Measurements from ENCODE around the gene ANKFN1.

The ANKFN1 gene

DNA sequence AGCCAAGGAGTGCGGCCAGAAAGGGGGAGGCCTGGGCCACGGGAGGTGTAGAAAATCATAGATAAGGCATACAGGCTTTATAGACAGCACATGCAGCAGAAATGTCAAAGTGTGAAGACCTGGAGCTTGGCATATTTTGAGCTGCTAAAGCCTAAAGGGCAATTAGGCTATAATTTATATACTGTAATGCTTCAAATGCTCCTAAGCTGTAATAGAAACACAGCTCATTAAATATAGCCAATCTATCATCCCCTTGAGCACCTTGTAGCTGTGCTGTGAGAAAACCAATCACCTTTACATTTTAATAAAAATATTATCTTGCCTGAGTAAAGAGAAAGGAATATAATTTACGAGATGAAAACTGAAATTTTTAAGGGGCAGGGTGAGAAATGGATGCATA is 342.3 kb downstream of the ANKFN1 start:
- Mint-ChIP-seq H3K36me3 (ENCODE audit: low read depth) (no peaks in the 10 kb centered on the region), H3K4me3 (no peak overlapping the region), H3K27me3 (ENCODE audit: low read depth) (peaks cover 13% of the 10 kb centered on the region), H3K4me1 (ENCODE audit: low read depth) (no peaks in the 10 kb centered on the region), H3K27ac (no peak overlapping the region), H3K9me3 (no peaks in the 10 kb centered on the region)
- DNase-seq (ENCODE audit: low spot score) = no peak

GRCh38 chr17:56497132-56497531 is 343.9 kb downstream of the ANKFN1 start:
- Mint-ChIP-seq H3K4me1 (ENCODE audit: low read depth) (no peaks in the 10 kb centered on the region), H3K4me3 (no peak overlapping the region), H3K9me3 (no peaks in the 10 kb centered on the region), H3K36me3 (ENCODE audit: low read depth) (no peaks in the 10 kb centered on the region), H3K27me3 (ENCODE audit: low read depth) (peaks cover 24% of the 10 kb centered on the region), H3K27ac (no peak overlapping the region)
- DNase-seq (ENCODE audit: low spot score) = no peak

GRCh38 chr17:56499799-56500388 is 346.6 kb downstream of the ANKFN1 start:
- no peaks in the 10 kb centered on the region for H3K36me3 Mint-ChIP-seq (ENCODE audit: low read depth)
- DNase-seq (ENCODE audit: low spot score) = no peak

GRCh38 chr17:56502120-56502654 is 348.9 kb downstream of the ANKFN1 start:
- Mint-ChIP-seq H3K4me1 (ENCODE audit: low read depth) (no peaks in the 10 kb centered on the region), H3K27me3 (ENCODE audit: low read depth) (peaks cover 18% of the 10 kb centered on the region), H3K4me3 (no peak overlapping the region), H3K36me3 (ENCODE audit: low read depth) (no peaks in the 10 kb centered on the region), H3K9me3 (no peaks in the 10 kb centered on the region), H3K27ac (no peak overlapping the region)
- no peak for DNase-seq (ENCODE audit: low spot score)

More at GRCh38 chr17:56499799-56500388, 346.6 kb downstream of the ANKFN1 start:
- no peak overlapping the region for H3K27ac Mint-ChIP-seq
- no peaks in the 10 kb centered on the region for H3K4me1 Mint-ChIP-seq (ENCODE audit: low read depth)
- peaks cover 20% of the 10 kb centered on the region for H3K27me3 Mint-ChIP-seq (ENCODE audit: low read depth)
- no peak overlapping the region for H3K4me3 Mint-ChIP-seq
- H3K9me3 Mint-ChIP-seq = no peaks in the 10 kb centered on the region

- H3K9me3 Mint-ChIP-seq = no peaks in the 10 kb centered on the region
- H3K36me3 Mint-ChIP-seq (ENCODE audit: low read depth) = no peaks in the 10 kb centered on the region
- H3K27me3 Mint-ChIP-seq (ENCODE audit: low read depth) = peaks cover 16% of the 10 kb centered on the region
- no peak overlapping the region for H3K27ac Mint-ChIP-seq
- no peak overlapping the region for H3K4me3 Mint-ChIP-seq
- DNase-seq (ENCODE audit: low spot score) = no peak
- no peaks in the 10 kb centered on the region for H3K4me1 Mint-ChIP-seq (ENCODE audit: low read depth)
These were observed 352.0 kb downstream of the ANKFN1 start for GRCh38 chr17:56505154-56505756.

GRCh38 chr17:56506349-56506748 is 353.1 kb downstream of the ANKFN1 start:
- Mint-ChIP-seq H3K27me3 (ENCODE audit: low read depth) (peaks cover 9% of the 10 kb centered on the region), H3K9me3 (no peaks in the 10 kb centered on the region), H3K4me1 (ENCODE audit: low read depth) (no peaks in the 10 kb centered on the region), H3K4me3 (no peak overlapping the region), H3K27ac (no peak overlapping the region), H3K36me3 (ENCODE audit: low read depth) (no peaks in the 10 kb centered on the region)
- no peak for DNase-seq (ENCODE audit: low spot score)

GRCh38 chr17:56510554-56511342 is 357.5 kb downstream of the ANKFN1 start:
- Mint-ChIP-seq H3K9me3 (no peaks in the 10 kb centered on the region), H3K27me3 (ENCODE audit: low read depth) (peaks cover 6% of the 10 kb centered on the region), H3K4me1 (ENCODE audit: low read depth) (no peaks in the 10 kb centered on the region), H3K27ac (no peak overlapping the region), H3K36me3 (ENCODE audit: low read depth) (no peaks in the 10 kb centered on the region), H3K4me3 (no peak overlapping the region)
- no peak for DNase-seq (ENCODE audit: low spot score)

DNA sequence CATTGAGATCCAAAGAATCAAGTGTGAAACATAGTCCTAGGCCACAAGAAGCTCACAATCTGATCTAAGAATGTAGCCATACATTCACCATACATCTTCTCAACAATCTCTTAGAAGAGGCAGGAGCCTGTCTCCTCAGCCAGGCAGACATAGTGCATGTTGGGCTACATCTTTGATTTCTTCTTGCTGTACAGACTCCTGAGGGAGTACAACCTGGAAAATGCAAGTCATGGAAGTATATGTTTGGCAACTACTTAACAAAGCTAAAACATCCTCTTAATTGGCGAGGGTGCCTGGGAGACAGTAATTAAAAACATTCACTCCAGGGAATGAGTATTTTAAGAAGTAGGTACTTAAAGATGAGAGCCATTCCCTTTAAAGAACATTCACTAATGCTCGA is 361.0 kb downstream of the ANKFN1 start:
- H3K36me3 Mint-ChIP-seq (ENCODE audit: low read depth) = no peaks in the 10 kb centered on the region
- DNase-seq (ENCODE audit: low spot score) = no peak
- no peaks in the 10 kb centered on the region for H3K4me1 Mint-ChIP-seq (ENCODE audit: low read depth)
- no peaks in the 10 kb centered on the region for H3K9me3 Mint-ChIP-seq
- no peak overlapping the region for H3K27ac Mint-ChIP-seq
- H3K4me3 Mint-ChIP-seq = no peak overlapping the region
- H3K27me3 Mint-ChIP-seq (ENCODE audit: low read depth) = peaks cover 11% of the 10 kb centered on the region

DNA sequence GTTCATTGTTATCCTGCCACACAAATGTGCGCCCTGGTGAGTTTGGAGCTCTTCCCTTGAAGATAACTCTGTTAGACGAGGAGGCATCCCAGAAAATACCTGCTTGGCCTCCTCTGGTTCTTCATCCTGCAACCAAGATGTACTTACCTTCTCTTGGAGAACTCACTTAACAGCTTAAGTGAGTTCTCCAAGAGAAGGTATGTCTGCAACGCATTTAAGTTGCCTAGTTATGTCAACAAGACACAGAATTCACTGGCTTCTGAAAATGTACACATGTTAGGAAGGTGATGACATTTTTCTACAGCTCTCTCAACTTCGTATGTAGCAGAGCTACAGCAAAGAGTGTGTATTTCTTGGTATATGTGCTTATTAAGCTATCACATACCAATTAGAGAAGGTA is 361.6 kb downstream of the ANKFN1 start:
- no peaks in the 10 kb centered on the region for H3K36me3 Mint-ChIP-seq (ENCODE audit: low read depth)
- H3K4me3 Mint-ChIP-seq = no peak overlapping the region
- no peaks in the 10 kb centered on the region for H3K9me3 Mint-ChIP-seq
- no peak overlapping the region for H3K27ac Mint-ChIP-seq
- peaks cover 11% of the 10 kb centered on the region for H3K27me3 Mint-ChIP-seq (ENCODE audit: low read depth)
- no peaks in the 10 kb centered on the region for H3K4me1 Mint-ChIP-seq (ENCODE audit: low read depth)
- no peak for DNase-seq (ENCODE audit: low spot score)

- Mint-ChIP-seq H3K27ac (no peak overlapping the region), H3K4me3 (no peak overlapping the region), H3K27me3 (ENCODE audit: low read depth) (peaks cover 5% of the 10 kb centered on the region), H3K9me3 (no peaks in the 10 kb centered on the region), H3K4me1 (ENCODE audit: low read depth) (no peaks in the 10 kb centered on the region), H3K36me3 (ENCODE audit: low read depth) (no peaks in the 10 kb centered on the region)
- DNase-seq (ENCODE audit: low spot score) = no peak
These were observed 368.3 kb downstream of the ANKFN1 start for GRCh38 chr17:56521414-56522141.

GRCh38 chr17:56523042-56523441 is 369.8 kb downstream of the ANKFN1 start:
- Mint-ChIP-seq H3K27me3 (ENCODE audit: low read depth) (peaks cover 5% of the 10 kb centered on the region), H3K4me3 (no peak overlapping the region), H3K4me1 (ENCODE audit: low read depth) (no peaks in the 10 kb centered on the region), H3K9me3 (no peaks in the 10 kb centered on the region), H3K27ac (no peak overlapping the region), H3K36me3 (ENCODE audit: low read depth) (no peaks in the 10 kb centered on the region)
- no peak for DNase-seq (ENCODE audit: low spot score)

DNA sequence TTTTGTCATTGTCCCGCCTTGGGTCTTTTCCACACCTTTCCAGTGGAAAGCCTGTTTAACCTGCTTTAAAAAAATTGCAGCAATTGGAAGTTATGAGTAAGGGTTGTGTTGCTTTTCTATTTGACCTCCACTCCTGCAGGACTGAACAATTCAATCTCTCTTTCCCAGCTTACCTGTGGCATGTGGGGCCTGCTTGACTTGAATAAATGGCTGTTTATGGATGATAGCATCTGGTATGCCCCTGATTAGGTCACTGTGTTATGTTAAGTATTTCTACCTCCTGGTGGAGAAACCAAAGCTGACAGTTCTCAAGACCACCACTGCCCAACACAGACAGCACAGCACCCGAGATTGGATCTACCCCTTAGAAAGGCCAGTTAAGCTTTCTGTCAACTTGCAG is 375.4 kb downstream of the ANKFN1 start:
- Mint-ChIP-seq H3K4me3 (no peak overlapping the region), H3K27me3 (ENCODE audit: low read depth) (peaks cover 5% of the 10 kb centered on the region), H3K4me1 (ENCODE audit: low read depth) (no peaks in the 10 kb centered on the region), H3K9me3 (no peaks in the 10 kb centered on the region), H3K36me3 (ENCODE audit: low read depth) (no peaks in the 10 kb centered on the region), H3K27ac (no peak overlapping the region)
- DNase-seq (ENCODE audit: low spot score) = no peak

- H3K4me3 Mint-ChIP-seq = no peak overlapping the region
- no peak overlapping the region for H3K27ac Mint-ChIP-seq
- H3K27me3 Mint-ChIP-seq (ENCODE audit: low read depth) = no peaks in the 10 kb centered on the region
- no peaks in the 10 kb centered on the region for H3K4me1 Mint-ChIP-seq (ENCODE audit: low read depth)
- no peaks in the 10 kb centered on the region for H3K9me3 Mint-ChIP-seq
- no peak for DNase-seq (ENCODE audit: low spot score)
- no peaks in the 10 kb centered on the region for H3K36me3 Mint-ChIP-seq (ENCODE audit: low read depth)
These were observed 379.7 kb downstream of the ANKFN1 start for GRCh38 chr17:56532926-56533325.

- Mint-ChIP-seq H3K4me1 (ENCODE audit: low read depth) (no peaks in the 10 kb centered on the region), H3K36me3 (ENCODE audit: low read depth) (no peaks in the 10 kb centered on the region), H3K27ac (no peak overlapping the region), H3K9me3 (no peaks in the 10 kb centered on the region), H3K4me3 (no peak overlapping the region), H3K27me3 (ENCODE audit: low read depth) (no peaks in the 10 kb centered on the region)
- DNase-seq (ENCODE audit: low spot score) = no peak
These were observed 383.5 kb downstream of the ANKFN1 start for GRCh38 chr17:56536766-56537165.
